HepG2 (cell line): ENCODE measurements around the gene PCGF2. TPM values are rescaled to one million over a fixed set of nuclear protein-coding genes. Genes with fewer than 3 reads are reported as not detected.
A peak's percentile ranks its signal among the peaks of the same experiment; 100 is the strongest.

Experiments
- ARNT ChIP-seq: fragments of 450-650 bp; IDR thresholded peaks from 2 replicates; pipeline ENCODE4 v1.6.1; 2017
- BHLHE40 ChIP-seq: IDR thresholded peaks from 2 replicates; pipeline ENCODE4 v1.6.1; 2011; ENCODE audit warnings: low read length, improper control_type of control experiment
- CHCHD3 ChIP-seq: sonication (generic); formaldehyde crosslinking; IDR thresholded peaks from 2 replicates; pipeline ENCODE4 v1.8.0; 2022; ENCODE audit warnings: mild to moderate bottlenecking, missing genetic modification reagents, moderate library complexity
- EP300 ChIP-seq, 3 experiments: sonication (generic) in 1 of 3; formaldehyde crosslinking in 1 of 3; IDR thresholded peaks; 2 replicates each; pipeline versions ENCODE4 v1.5.1 to v1.6.1; 2011 to 2020; ENCODE audit warnings: low read depth in 2 of 3, low read length in 2 of 3, borderline replicate concordance in 1 of 3, improper control_type of control experiment in 1 of 3, mild to moderate bottlenecking in 1 of 3, missing genetic modification reagents in 1 of 3, moderate library complexity in 1 of 3
- HNRNPL ChIP-seq: fragments of 200-400 bp; formaldehyde crosslinking; IDR thresholded peaks from 2 replicates; pipeline ENCODE4 v1.6.1; 2017; ENCODE audit warnings: mild to moderate bottlenecking, low read depth, low read length
- JARID2 ChIP-seq: sonication (generic); formaldehyde crosslinking; IDR thresholded peaks from 2 replicates; pipeline ENCODE4 v1.8.1; 2023; ENCODE audit warnings: missing genetic modification reagents, inconsistent platforms; ENCODE audit not compliant: insufficient replicate concordance
- MIER3 ChIP-seq: IDR thresholded peaks from 2 replicates; pipeline ENCODE4 v1.6.1; 2016; ENCODE audit warnings: missing compliant biosample characterization, borderline replicate concordance
- MZF1 ChIP-seq: sonication (generic); formaldehyde crosslinking; IDR thresholded peaks from 2 replicates; pipeline ENCODE4 v1.8.1; 2023; ENCODE audit warnings: mild to moderate bottlenecking, missing genetic modification reagents, borderline replicate concordance
- NFE2L2 ChIP-seq: fragments of 150-350 bp; IDR thresholded peaks from 2 replicates; pipeline ENCODE4 v1.6.1; 2014; ENCODE audit warnings: low read length
- PAX8 ChIP-seq: sonication (generic); formaldehyde crosslinking; IDR thresholded peaks from 2 replicates; pipeline ENCODE4 v1.8.0; 2022; ENCODE audit warnings: mild to moderate bottlenecking, missing genetic modification reagents, borderline replicate concordance
- RNF2 ChIP-seq: fragments of 450-650 bp; conservative IDR thresholded peaks from 2 replicates; pipeline ENCODE4 v1.6.1; 2016; ENCODE audit warnings: low read depth
- SMAD1 ChIP-seq: sonication (generic); formaldehyde crosslinking; IDR thresholded peaks from 2 replicates; pipeline ENCODE4 v1.4.0; 2020; ENCODE audit warnings: missing genetic modification reagents, low read depth, mild to moderate bottlenecking, borderline replicate concordance
- SRSF4 ChIP-seq: fragments of 200-400 bp; formaldehyde crosslinking; IDR thresholded peaks from one replicate; pipeline ENCODE4 v1.6.1; 2018; ENCODE audit warnings: mild to moderate bottlenecking, low read depth, low read length, moderate library complexity; ENCODE audit not compliant: poor library complexity, severe bottlenecking
- SUZ12 ChIP-seq: fragments of 150-350 bp; IDR thresholded peaks from 2 replicates; pipeline ENCODE4 v1.6.1; 2014; ENCODE audit warnings: low read depth, low read length
- ZNF3 ChIP-seq: IDR thresholded peaks from 2 replicates; pipeline ENCODE4 v1.7.0; 2017; ENCODE audit warnings: inconsistent platforms
- ZNF567 ChIP-seq: sonication (generic); formaldehyde crosslinking; IDR thresholded peaks from 2 replicates; pipeline ENCODE4 v1.8.1; 2023; ENCODE audit warnings: mild to moderate bottlenecking, missing genetic modification reagents, borderline replicate concordance
- ZNF780A ChIP-seq: sonication (generic); formaldehyde crosslinking; IDR thresholded peaks from 2 replicates; pipeline ENCODE4 v1.8.0; 2022; ENCODE audit warnings: mild to moderate bottlenecking, missing genetic modification reagents, moderate library complexity
- polyA plus RNA-seq, 8 experiments: library from polyadenylated mRNA; depleted of rRNA in 3 of 8; stranded (reverse) in 7 of 8; unstranded in 1 of 8; fragments of >200 nt; fragmentation: Illumina TruSeq in 4 of 8; extraction: Trizol in 4 of 8; gene quantifications; 2 replicates each; pipeline versions ENCODE4 v1.2.1 to v1.2.3, GENCODE V29; 2011 to 2016; ENCODE audit warnings: low read depth in 4 of 8, missing spikeins in 1 of 8, mixed read lengths in 1 of 8; ENCODE audit not compliant: insufficient read depth in 1 of 8
- total RNA-seq, 5 experiments: library from RNA; depleted of rRNA; stranded (reverse); fragments of >200 nt; fragmentation: Illumina TruSeq; extraction: Trizol; gene quantifications; 2 replicates each; pipeline ENCODE4 v1.2.3, GENCODE V29; 2016; ENCODE audit warnings: low read depth in 1 of 5
- TF ChIP-seq, protein P1 (sequence below): sonication (generic); formaldehyde crosslinking; IDR thresholded peaks from 2 replicates; pipeline ENCODE4 v1.4.0; 2020; ENCODE audit warnings: low read depth, mild to moderate bottlenecking, missing genetic modification reagents
- TF ChIP-seq, protein P2 (sequence below): IDR thresholded peaks from 2 replicates; pipeline ENCODE4 v1.6.1; 2016; ENCODE audit warnings: low read depth, borderline replicate concordance
- TF ChIP-seq, protein P3 (sequence below): IDR thresholded peaks from 2 replicates; pipeline ENCODE4 v1.6.1; 2012; ENCODE audit warnings: low read length, improper control_type of control experiment
- TF ChIP-seq, protein P4 (sequence below): IDR thresholded peaks from 2 replicates; pipeline ENCODE4 v1.6.1; 2016; ENCODE audit warnings: missing compliant biosample characterization, missing genetic modification reagents, borderline replicate concordance
- TF ChIP-seq, protein P5 (sequence below): sonication (generic); formaldehyde crosslinking; IDR thresholded peaks from 2 replicates; pipeline ENCODE4 v1.8.0; 2022; ENCODE audit warnings: missing genetic modification reagents, mild to moderate bottlenecking, inconsistent platforms, borderline replicate concordance

PCGF2 gene
- total and polyA plus RNA-seq, 2 of the 13 experiments (the other 11 are each of a cell fraction or from before 2014, with no cell fraction given) = 11.6 to 29.4 TPM

DNA sequence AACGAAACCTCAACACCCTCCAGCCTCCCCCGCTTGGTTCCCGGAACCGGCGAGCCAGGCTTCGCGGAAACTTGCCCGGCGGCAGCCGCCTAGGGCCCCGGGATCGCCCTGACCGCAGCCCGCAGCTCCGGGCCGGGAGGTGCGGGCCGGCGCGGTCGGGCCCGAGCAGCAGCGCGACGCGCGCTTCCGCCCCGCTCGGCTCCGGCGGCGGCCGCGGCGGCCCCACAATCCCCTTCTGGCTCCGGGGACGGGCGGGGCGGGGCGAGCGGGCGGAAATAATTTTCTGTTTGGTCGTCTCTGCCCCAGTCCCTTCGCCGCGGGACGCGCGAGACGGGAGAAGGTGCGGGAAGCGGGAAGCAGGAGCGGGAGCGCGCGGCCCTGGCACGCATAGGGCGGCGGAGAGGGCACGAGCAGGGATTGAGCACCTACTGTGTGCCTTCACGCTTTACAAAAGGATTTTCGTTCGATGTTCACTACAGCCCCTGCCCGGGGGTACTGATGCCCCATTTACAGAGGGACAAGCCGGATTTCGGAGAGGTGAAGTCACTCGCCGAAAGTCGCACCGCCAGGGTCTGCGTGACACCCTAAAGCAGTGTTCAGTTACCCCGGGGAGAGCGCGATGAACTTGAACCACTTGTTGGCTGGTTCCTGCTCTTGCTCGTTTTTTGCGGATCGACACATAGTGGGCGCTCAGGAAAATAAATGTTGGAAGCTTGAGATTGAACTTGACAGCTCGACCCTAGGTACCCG is 45.8 kb downstream of the PCGF2 start (continued):
- TF ChIP-seq ZNF567 (CRISPR knock-in tag) (no peak), HNRNPL (peak; percentile 86), EP300 (IDR thresholded peaks at IDR 0.05; ENCODE audit: low read depth in 2 of 2, low read length in 2 of 2) (peak in 1 of 2 experiments; percentile 7; a peak in 2 of 4 replicates), EP300 (CRISPR knock-in tag; IDR thresholded peaks at IDR 0.05; ENCODE audit: borderline replicate concordance) (peak; percentile 65; the same call in 1 of the 2 replicates), PAX8 (no peak), BHLHE40 (peak; percentile 67), CHCHD3 (peak; percentile 90; the same call in 1 of the 2 replicates), NFE2L2 (no peak), MZF1 (0 out of 2 replicates have a peak, but pooled peaks have one; percentile 61), SUZ12 (no peak), SMAD1 (CRISPR knock-in tag) (peak; percentile 21), JARID2 (CRISPR knock-in tag) (no peak), RNF2 (peak; percentile 92), ARNT (no peak), ZNF3 (CRISPR knock-in tag) (no peak; the same call in 1 of the 2 replicates), ZNF780A (CRISPR knock-in tag) (peak; percentile 81; the same call in 1 of the 2 replicates), SRSF4 (peak; percentile 63), MIER3 (CRISPR knock-in tag) (0 out of 2 replicates have a peak, but pooled peaks have one; percentile 15)
- TF ChIP-seq, protein P1, sequence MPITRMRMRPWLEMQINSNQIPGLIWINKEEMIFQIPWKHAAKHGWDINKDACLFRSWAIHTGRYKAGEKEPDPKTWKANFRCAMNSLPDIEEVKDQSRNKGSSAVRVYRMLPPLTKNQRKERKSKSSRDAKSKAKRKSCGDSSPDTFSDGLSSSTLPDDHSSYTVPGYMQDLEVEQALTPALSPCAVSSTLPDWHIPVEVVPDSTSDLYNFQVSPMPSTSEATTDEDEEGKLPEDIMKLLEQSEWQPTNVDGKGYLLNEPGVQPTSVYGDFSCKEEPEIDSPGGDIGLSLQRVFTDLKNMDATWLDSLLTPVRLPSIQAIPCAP (CRISPR knock-in tag) = no peak
- TF ChIP-seq, protein P2, sequence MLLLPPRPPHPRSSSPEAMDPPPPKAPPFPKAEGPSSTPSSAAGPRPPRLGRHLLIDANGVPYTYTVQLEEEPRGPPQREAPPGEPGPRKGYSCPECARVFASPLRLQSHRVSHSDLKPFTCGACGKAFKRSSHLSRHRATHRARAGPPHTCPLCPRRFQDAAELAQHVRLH (CRISPR knock-in tag) = peak; percentile 37; the same call in 1 of the 2 replicates
- TF ChIP-seq, protein P3, sequence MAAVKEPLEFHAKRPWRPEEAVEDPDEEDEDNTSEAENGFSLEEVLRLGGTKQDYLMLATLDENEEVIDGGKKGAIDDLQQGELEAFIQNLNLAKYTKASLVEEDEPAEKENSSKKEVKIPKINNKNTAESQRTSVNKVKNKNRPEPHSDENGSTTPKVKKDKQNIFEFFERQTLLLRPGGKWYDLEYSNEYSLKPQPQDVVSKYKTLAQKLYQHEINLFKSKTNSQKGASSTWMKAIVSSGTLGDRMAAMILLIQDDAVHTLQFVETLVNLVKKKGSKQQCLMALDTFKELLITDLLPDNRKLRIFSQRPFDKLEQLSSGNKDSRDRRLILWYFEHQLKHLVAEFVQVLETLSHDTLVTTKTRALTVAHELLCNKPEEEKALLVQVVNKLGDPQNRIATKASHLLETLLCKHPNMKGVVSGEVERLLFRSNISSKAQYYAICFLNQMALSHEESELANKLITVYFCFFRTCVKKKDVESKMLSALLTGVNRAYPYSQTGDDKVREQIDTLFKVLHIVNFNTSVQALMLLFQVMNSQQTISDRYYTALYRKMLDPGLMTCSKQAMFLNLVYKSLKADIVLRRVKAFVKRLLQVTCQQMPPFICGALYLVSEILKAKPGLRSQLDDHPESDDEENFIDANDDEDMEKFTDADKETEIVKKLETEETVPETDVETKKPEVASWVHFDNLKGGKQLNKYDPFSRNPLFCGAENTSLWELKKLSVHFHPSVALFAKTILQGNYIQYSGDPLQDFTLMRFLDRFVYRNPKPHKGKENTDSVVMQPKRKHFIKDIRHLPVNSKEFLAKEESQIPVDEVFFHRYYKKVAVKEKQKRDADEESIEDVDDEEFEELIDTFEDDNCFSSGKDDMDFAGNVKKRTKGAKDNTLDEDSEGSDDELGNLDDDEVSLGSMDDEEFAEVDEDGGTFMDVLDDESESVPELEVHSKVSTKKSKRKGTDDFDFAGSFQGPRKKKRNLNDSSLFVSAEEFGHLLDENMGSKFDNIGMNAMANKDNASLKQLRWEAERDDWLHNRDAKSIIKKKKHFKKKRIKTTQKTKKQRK = no peak
- TF ChIP-seq, protein P4, sequence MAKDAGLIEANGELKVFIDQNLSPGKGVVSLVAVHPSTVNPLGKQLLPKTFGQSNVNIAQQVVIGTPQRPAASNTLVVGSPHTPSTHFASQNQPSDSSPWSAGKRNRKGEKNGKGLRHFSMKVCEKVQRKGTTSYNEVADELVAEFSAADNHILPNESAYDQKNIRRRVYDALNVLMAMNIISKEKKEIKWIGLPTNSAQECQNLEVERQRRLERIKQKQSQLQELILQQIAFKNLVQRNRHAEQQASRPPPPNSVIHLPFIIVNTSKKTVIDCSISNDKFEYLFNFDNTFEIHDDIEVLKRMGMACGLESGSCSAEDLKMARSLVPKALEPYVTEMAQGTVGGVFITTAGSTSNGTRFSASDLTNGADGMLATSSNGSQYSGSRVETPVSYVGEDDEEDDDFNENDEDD (CRISPR knock-in tag) = peak; percentile 98
- TF ChIP-seq, protein P5, sequence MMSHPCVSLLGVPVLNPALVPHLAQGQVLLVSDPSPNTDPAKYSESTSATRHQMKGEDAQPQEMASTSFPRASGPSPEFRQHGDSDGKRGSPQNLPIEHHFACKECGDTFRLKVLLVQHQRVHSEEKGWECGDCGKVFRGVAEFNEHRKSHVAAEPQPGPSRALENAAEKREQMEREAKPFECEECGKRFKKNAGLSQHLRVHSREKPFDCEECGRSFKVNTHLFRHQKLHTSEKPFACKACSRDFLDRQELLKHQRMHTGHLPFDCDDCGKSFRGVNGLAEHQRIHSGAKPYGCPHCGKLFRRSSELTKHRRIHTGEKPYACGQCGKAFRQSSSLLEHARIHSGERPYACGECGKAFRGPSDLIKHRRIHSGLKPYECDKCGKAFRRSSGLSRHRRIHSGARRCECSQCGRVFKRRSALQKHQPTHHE (CRISPR knock-in tag) = peak; percentile 80; the same call in 1 of the 2 replicates
